Esophagus muscularis mucosa (tissue), 3 donors: ENCODE results near the gene CTSH.
A peak's percentile ranks its signal among the peaks of the same experiment; 100 is the strongest.

Source experiments
- POLR2AphosphoS5 ChIP-seq, 2 donors: sonication (generic); formaldehyde crosslinking; IDR thresholded peaks; one replicate each; pipeline ENCODE4 v1.6.1; 2017; ENCODE audit warnings: antibody characterized with exemption in 2 of 2
- TF ChIP-seq, protein P1 (sequence below), 3 experiments: fragments of 200-600 bp in 2 of 3; fragments of 450-650 bp in 1 of 3; sonication (generic) in 2 of 3; IDR thresholded peaks; one replicate each; pipeline ENCODE4 v1.5.1; 2017 to 2019; ENCODE audit warnings: antibody characterized with exemption in 3 of 3, mild to moderate bottlenecking in 2 of 3, moderate library complexity in 1 of 3

DNA sequence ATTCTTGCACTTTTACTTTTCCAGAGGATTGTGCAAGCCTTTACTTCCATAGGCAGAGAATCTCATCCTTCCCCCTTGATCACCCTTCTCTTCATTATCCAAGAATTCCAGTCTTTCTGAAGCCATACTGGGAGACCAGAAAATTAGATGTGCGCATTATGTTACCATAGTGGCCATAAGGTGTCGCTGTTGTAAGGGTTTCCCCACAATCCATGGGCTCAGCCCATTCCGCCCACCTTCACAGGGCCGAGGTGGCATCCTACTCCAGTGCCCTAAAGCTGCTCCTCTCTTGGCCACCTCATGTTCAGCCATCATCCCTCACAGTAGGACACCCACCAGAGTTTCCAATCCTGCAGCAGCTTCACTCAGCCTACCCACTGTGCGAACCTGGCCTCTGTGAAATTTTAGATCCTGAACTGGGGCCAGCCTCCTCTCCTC is 35.0 kb downstream of the CTSH start:
- TF ChIP-seq, protein P1, sequence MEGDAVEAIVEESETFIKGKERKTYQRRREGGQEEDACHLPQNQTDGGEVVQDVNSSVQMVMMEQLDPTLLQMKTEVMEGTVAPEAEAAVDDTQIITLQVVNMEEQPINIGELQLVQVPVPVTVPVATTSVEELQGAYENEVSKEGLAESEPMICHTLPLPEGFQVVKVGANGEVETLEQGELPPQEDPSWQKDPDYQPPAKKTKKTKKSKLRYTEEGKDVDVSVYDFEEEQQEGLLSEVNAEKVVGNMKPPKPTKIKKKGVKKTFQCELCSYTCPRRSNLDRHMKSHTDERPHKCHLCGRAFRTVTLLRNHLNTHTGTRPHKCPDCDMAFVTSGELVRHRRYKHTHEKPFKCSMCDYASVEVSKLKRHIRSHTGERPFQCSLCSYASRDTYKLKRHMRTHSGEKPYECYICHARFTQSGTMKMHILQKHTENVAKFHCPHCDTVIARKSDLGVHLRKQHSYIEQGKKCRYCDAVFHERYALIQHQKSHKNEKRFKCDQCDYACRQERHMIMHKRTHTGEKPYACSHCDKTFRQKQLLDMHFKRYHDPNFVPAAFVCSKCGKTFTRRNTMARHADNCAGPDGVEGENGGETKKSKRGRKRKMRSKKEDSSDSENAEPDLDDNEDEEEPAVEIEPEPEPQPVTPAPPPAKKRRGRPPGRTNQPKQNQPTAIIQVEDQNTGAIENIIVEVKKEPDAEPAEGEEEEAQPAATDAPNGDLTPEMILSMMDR (IDR thresholded peaks at IDR 0.05) = peak; percentile 48 to 67 (median 56)
- peak in 1 of 2 donors; percentile 27 for TF ChIP-seq POLR2AphosphoS5 (IDR thresholded peaks at IDR 0.05)
